HG03565 (cell line): ENCODE results near the gene TAF1B.

Experiments
- ATAC-seq: cut with Tn5 transposase; IDR thresholded peaks from one replicate; pipeline ENCODE4 v1.9.1; 2021; ENCODE audit warnings: mild to moderate bottlenecking, moderate library complexity; ENCODE audit not compliant: unreplicated experiment

TAF1B gene

DNA sequence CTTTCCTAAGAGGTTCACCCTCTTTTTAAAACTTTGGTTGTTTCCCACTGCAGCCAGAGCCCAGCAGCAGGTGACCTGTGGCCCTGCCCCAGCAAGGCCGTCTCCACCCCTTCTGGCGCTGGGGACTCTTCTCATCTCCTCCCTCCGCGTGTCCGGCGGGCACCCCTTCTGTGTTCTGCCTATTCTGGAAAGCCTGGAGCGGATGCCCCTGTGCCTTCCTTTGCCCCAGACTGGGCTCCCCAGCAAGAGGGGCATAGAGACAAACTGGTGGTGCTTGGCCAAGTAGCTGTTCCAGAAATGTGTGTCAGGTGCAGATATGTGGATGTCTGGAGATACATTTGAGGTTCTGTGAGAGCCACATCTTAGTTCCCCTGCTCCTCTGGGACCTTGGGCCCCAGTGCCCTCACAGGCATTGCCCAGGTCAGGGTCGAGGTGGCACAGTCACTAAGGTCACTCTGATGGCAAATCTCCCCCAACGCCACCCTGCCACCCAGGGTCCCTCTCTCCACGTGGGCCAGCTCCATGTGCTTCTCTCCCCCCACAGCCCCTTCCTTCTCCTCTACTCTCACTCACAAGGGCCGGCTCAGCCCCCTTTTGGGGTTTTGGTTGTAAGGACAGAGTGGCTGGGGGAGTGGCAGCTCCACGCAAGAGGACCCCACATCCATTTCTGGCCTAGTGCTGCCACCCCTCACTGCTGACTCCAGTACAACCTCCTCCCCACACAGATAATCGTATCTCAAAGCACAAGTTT lies 35.5 kb upstream of the TAF1B start:
- ATAC-seq = no peak

DNA sequence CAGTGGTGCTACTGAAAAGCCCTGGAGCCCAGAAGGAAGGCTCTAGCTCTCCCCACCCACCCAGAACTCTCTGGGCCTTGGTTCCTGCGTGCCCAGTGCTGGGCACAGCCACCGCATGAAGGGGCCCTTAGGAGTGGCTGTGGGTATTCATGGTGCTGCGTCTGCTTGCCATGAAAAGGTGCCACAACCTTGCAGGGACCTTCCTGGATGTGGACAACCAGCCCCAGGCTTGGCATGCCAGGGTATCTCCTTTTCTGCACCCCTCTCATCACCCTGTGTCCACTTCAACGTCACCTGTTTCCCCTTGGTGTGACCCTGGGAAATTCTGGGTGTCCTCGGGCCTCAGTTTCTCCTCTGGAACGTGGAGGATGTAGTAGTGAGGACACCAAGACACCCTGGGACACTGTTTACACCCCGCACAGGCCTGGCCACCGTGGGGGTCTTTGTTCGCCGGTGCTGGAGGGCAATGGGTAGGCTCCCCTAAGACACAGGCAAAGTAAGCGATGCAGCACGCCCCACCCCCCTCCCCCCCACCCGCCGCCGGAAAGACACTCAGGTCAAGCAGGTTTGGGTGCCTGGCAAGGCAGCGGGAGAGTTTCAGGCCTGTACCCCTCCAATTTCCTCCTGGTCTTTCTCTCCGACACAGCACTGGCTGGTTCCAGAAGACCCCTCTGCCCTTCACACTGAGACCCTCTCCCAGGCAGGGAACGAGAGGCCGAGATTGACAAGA lies 34.8 kb upstream of the TAF1B start:
- ATAC-seq = no peak

DNA sequence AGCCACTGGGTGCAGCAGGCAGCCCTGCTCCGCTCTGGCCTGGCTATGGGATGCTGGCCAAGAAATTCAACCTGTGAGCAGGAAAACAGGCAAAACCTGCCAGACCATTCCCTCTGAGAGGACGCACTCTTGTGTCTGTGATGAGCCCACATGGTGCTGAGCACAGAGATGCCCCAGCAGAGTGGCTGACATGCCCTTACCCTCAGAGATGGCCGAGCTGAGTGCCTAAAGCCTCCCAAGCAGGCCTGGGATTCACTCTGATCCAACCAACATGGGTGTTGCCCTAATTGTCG lies 34.3 kb upstream of the TAF1B start:
- ATAC-seq = no peak

DNA sequence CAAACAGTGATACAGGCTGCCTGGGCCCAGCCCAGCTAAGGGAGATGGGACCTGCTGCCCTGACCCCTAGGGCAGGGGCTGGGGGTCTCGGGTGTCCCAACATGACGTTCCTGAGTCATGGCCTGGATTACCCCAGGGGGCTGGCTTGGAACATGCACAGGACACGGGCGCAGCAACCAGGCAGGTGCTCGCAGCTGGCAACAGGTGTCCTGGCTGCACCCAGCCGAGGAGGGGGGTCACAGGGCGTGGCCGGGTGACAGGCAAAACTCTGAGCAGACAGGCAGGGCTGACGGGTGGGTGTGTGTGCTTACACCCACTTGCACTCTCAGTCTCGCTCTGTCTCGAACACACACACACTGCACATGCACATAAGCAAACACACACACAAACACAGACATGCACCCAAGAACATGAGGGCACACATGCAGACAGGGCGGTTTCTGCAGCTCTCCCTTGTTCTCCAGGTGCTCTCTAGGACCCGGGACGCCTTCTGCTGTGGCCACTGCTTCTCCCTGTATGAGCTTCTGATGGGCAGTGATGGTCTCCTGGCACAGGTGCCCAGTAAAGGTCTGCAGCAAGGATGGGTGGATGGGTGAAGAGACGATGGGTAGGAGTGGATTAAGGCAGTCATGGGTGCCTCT lies 33.7 kb upstream of the TAF1B start:
- ATAC-seq = no peak

DNA sequence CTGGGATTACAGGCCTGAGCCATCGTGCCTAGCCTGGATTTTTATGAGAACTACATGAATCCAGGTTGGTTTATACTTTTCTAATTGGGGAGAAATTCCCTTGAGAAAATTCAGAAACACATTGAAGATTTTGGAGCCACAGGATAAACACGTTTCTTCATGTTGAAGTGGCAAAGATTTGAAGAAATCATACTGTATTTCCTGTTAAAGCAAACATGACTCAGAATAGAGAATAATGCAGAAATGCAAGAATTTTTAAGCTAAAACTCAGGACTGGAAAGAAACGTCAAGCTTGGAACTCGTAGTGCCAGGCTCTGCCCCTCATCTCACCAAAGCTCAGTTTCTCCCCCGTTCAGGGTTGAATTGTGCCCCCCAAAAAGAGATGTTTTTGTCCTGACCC lies 32.1 kb upstream of the TAF1B start:
- ATAC-seq = no peak

DNA sequence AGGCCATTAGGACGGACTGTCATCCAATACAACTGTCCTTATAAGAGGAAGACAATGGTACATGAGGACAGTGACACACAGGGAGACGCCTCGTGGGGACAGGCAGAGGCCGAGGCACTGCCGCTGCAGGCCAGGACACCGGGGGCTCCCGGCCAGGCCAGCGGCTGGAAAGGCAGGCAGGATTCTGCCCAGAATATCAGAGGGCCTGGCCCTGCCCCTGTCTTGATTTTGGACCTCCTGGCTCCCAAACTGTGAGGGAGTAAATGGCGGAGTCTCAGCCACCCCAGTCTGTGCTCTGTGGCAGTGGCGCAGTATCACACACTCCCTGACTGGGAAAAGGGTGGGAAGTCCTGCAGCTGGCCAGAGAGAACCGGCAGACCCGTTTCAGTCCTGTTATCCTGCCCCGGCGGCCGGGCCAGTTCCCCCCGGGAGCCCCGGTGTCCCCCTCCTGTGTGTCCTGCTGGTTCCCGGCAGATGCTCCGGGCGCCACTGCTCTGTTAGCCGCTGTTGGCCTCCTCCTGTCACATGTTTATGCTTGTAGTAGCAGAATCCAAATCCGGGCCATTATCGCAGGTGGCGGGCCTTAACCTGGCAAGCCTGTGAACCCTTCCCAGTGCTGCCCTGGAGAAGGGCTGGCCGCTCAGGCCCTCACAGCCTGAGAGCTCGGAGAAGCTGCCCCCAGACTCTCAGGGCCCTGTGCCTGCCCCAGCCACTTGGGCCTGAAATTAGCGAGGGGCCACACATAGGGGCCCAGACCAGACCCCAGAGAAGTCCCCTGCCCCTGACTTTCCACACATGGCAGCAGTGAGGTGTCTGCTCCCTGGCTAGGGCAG lies 31.4 kb upstream of the TAF1B start:
- no peak for ATAC-seq

DNA sequence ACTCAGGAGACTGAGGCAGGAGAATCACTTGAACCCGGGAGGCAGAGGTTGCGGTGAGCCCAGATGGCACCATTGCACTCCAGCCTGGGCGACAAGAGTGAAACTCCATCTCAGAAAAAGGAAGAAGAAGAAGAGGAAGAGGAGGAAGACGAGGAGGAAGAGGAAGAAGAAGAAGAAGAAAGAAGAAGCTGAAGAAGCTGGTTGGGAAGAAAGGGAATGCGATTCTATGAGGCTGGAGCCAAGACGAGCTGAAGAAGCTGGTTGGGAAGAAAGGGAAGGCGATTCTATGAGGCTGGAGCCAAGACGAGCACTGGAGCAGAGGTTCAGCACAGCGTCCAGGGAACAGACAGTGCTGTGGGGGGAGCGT lies 30.3 kb upstream of the TAF1B start:
- ATAC-seq = no peak

DNA sequence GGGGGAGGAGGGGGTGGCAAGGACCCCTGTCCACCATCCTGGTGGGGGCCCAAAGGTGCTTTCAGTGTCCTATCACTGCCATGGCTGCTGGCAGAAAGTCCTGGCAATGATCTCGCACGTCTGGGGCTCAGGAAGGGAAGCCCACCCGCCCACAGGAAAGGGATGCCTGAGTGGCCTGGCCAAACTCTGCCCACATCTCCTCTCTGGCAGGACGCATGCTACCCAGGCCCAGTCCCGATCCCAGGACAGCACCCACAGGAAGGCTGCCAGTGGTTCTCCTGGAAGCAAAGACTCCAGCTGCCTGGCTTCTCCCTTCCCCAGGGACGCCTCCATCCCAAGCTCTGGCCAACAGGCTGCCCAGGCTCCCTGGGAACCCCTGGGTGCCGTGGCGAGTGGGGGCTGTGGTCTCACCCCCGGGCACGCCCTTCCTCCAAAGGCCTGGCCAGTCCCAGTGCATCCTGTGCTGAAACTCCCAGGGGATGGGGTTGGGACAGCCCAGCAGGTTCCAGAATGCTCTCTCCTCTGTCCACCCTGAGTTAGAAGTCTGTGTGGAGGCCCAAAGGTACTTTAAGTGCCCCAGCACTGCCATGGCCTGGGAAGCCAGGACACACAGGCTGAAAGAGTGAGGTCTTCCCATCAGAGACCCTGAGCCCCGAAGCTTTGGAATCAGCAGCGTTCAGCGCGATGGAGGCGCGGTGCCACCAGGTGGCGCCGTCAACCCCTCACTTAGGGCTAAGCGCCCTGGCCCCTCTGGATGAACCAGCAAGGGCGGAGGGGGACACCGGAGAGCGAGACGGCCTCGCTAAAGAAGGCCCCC lies 29.8 kb upstream of the TAF1B start:
- no peak for ATAC-seq

DNA sequence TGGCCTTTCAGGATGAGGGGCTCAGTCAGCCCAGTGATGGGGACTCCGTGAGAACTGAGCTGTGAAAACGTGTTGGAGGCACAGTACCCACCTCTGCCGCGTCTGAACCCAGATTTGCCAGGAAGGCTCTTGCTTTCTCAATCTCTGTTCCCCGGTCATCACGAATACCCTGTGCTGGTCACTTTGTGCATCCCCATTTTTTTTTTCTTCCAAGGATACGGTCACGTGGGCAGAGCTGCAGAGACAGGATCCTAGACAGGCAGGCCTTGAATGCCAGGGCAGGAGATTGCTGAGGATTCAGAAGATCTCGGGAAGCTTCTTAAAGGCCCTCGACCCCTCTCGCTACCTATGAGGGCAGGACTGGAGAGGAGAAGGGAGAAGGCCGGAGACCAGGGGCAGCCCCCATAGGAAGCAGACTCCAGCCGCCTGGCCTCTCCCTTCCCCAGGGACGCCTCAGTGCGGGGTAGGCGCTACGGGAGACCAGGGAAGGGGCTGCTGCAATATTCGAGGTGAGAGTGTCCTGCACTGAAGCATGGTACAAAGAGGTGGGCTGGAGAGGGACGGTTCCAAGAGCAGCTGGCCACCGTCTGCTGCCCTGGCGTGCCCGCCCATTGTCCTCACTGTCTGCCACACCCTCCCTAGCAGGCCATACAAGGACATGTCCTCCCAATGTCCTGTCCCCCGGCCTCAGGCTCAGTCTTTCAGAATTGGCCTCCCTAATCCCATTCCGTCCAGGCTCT lies 29.0 kb upstream of the TAF1B start:
- ATAC-seq = no peak

DNA sequence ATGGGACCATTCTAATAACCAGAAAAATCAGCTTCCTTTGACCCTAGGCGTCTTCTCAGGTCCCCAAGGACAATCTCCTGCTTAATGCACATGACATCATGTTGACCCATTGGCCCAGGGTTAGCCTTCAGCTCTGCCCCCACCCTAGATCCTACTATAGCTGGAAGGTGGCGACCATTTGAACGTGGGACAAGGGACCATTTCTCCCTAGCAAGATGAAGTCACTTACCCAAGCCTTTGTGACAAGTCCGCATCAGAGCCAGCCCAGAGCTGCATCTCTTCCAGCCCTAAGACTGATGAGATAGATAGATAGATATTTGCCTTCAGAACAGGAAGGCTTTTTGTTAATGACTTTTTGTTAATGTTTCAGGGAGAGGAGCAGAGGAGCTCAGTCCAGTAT lies 28.2 kb upstream of the TAF1B start:
- no peak for ATAC-seq

DNA sequence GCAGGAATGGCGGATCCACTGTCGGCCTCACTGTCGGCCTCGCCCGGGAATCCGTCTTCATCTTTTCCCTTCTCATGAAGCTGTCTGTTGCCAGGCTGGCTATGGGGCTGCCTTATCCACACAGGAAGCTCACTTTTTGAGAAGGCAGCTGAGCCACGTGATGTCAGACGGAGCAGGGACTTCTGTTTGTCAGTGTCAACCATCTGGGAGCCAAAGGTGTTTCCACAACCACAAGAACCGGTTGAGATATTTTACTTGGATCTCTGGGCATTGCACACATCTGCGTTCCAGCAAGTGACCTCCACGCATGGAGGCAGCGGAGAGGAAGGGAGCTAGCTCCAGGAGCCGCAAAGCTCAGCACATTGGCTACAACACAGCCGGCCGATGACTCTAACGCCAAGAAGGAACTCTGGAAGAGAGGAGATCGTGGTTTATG lies 27.4 kb upstream of the TAF1B start:
- no peak for ATAC-seq

DNA sequence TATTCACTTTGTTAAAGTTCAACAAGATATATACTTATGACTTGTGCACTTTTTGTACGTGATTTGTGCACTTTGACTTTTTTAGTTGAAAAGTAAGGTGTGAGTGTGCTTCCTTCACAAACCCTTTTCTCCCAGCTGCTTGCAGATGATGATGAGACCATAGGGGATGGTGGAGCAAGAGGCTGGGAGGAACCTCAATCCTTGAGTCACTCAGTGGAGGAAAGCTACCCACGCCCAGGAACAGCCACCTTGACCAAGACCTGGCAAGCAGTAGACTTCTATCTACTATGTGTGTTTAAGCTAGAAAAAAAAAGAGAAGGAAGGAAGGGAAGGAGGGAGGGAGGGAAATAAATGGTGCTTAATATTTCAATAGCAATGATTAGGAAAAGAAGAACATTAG lies 25.2 kb upstream of the TAF1B start:
- ATAC-seq = no peak

DNA sequence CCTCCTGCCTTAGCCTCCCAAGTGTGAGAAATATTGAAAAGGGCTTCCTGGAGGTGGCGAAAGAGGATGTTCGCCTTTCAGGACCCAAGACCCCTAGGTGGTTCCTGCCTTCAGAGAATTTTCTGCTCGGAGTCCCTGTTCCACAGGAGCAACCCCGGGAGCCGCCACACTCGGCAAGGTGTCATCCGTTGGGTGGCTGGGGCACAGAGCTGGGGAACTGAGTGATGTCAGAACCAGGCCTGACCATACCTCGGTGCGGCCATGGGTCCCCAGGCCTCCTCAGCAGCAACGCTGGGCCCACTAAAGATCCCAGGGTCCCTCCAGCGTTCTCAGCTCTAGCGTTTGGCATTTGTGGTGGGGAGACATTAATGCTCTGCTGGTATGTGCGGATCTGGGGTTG lies 23.7 kb upstream of the TAF1B start:
- no peak for ATAC-seq

DNA sequence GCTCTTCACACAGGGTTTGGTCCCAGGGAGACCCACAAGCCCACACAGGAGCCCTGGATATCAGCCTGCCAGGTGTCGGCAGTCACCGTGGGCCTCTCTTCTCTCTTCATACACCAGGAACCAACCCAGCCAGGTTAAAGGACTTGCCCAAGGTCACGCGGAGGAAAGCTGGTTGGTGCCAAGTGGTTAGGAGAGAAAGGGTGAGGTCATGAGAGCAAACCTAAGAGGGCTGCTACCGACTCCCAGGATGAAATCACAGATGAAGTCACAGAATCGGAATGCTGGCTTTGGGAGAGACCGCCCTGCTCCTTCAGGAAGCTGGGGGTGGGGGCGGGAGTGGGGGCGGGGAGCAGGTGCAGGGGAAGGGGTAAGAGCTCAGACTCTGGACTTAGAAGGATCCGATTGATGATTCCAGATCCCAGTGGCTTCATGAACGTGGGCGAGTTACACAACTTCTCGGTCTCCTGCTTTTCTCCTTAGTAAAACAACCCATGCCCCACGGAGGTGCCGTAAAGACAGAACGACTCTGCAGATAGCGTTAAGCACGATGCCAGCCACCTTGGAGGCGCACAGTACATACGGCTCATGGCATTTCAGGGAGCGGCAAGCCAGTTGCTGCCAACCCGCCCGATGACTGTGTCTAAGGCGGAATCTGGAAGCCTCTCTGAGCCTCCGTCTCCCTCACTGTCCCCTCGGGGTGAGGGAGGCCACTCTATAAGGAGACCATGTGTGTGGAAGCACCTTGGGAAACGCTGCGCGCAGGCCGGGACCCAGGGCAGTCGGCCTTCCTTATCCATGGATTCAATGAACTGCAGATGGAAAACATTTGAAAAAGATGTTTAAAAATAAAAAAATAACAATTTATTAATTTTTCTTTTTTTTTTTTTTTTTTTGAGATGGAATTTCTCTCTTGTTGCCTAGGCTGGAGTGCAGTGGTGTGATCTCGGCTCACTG lies 23.0 kb upstream of the TAF1B start:
- ATAC-seq = no peak

DNA sequence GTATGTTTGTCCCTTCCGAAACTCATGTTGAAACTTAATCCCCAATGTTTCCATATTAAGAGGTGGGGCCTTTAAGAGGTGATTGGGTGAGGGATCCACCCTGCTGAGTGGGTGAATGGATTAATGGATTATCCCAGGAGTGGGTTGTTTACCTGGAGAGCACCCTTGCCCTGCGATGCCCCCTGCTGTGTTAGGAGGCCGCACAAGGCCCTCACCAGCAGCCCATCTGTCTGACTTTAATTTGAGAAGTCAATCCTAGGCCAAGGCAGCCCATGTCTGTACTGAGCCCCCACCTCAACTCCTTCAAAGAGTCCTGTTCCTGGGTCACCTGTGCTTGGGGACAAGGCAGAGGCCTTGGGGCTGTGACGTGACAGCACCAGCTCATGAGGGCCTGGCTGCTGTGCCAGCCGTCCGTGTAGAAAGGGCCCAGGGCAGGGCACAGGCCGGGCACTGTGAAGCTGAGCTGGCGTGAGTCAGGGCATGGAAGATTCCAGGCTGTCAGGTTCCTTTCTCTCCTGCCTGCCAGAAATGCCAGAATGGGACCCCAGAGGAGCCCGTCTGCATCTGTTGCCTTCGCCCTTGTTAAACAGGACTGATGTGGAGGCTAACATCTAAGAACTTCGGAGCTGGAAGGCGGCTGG lies 21.3 kb upstream of the TAF1B start:
- ATAC-seq = no peak

DNA sequence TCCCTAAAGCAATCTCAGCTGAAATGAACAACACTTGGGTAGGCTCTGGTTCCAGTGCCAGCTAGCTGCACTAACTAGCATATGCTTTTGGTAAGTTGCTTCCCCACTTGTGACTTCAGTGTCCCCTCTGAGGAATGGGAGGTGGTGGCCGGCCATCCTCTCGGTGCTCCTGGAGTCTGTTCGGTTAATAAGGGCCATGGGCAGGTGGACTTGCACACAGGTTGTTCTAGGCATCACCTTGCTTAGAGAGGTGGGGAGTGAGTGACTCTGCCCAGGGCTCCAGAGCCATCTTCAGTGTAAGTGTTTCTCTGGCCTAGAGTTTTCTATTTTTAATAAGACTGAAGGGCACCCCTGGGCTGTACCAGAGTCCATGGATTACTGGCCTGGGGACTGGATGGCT lies 18.8 kb upstream of the TAF1B start:
- no peak for ATAC-seq

DNA sequence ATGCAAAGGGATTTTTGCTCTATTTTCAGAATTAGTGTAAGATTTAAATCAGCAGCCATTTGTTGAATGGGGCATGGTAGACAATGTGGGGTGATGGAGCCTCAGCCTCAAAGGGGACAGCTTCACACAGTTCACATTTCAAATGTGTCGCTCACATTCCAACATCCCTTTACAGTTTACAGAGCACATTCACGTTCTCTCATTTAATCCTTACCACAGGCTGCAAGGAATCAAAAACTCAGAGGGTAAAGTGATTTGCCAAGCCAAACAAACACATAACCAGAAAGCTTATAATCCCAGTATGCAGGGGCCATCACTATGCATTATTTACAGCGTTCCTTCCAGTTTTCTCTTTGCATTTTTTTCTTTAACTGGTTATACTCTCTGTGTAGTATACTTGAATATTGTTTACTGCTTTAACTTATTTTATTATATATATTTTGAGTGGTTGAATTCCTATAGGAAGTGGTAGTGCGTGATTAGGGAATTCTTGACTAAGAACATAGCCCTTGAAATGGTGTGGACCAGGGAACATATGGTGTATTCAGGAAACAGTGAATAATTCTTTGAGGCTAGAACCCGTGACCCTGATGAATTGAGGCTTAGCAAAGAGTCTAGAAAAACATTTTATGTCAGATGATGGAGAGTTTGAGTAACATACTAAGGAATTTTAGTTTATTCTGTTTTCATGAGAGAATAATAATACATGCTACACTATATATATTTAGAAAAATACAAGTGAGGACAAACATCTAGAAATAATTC lies 18.1 kb upstream of the TAF1B start:
- ATAC-seq = no peak

DNA sequence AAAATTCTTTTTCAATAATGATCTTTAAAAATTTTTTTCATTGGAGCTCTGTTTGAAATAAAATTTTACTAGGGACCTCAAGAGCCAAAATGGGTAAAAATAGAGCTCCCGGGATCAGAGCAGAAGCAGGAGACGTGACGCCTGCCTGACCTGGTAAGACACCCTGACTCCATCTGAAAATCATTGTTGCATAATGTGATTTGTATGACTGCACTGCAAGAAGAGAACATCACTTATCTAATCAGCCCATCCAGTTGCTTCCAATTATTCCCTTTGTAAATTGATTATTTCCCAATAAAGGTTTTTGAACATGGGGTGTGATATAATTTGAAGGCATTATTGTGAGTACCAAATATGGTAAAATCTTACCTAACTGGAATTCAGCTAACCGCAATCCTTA lies 17.1 kb upstream of the TAF1B start:
- no peak for ATAC-seq
